ENCODE measurements around the gene HTRA2.

DNA sequence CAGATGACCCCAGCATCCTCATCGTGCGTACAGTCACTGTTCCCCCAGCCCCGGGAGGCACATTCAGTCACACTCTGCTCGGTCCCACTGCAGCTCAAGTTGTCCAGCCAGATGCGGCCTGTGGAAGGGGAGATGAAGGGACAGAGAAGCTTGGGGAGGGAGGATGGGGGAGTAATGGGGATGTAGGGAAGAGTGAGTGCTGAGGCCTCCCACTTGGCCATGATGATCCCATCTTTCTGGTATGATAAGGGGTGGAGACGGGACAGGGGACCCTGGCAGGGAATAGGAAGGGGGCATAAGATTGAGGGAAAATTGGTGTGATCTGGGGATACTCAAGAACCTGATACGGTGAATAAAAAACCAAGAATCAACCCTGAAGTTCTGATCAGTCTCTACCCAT, 20.5 kb downstream of the HTRA2 start:
- TF ChIP-seq POLR2A (IDR thresholded peaks at IDR 0.05; ENCODE audit: low read depth, low read length) (no peak), POLR2AphosphoS5 (IDR thresholded peaks at IDR 0.05; ENCODE audit: low read depth, low read length) (no peak), TAF1 (IDR thresholded peaks at IDR 0.05; ENCODE audit: low read depth, low read length) (no peak), SPI1 (IDR thresholded peaks at IDR 0.05; ENCODE audit: low read depth, low read length) (no peak), POU2F2 (IDR thresholded peaks at IDR 0.05; ENCODE audit: low read depth, low read length) (no peak)
